ENCODE measurements around the gene SUN5.

DNA sequence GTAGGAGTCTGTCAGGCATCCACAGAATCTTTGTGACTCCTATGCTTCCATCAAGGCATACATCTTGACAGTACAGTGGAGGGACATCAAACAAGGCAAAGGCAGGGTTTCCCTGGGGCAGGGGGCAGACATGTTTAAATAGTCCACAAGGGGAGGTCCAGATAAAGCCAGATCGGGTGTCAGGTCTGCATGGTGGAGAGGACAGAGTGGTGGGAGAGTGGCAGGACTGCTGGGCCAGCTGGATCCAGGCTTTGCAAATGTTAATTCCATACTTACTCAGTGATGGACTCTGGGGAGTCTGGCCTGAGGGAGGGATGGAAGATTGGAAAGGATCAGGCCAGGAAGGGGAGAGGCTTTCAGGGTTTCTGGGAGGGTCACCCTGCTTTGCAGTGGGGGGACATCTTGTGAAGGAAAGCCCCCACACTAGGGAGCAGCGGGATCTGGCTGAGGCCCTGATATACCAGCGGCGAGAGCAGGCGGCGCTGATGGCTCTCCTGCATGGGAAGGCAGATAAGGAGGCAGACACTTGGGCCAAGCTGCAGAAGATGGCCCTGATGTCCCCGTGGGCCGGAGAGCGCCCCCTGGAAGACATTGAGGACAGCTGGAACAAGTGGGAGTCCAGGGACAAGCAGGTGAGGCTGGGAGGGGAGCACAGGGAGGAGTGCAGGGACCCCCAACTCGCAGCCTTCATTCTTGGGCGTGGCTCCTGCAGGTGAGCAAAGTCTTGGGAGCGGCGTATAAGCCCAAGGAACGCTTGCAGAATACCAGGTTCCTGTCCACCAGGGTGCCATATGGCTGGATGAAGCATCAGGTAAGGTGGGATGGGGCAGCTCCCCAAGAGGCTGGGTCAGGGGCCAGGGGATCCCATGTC is 44.6 kb downstream of the SUN5 start:
- TF ChIP-seq, protein P1, sequence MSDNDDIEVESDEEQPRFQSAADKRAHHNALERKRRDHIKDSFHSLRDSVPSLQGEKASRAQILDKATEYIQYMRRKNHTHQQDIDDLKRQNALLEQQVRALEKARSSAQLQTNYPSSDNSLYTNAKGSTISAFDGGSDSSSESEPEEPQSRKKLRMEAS (IDR thresholded peaks at IDR 0.05) = no peak
- TF ChIP-seq GABPA (IDR thresholded peaks at IDR 0.05 in 1 of 2, conservative IDR thresholded peaks at IDR 0.05 in 1 of 2) = no peak
